ENCODE results near the gene CPA3. TPM values are rescaled to one million over a fixed set of nuclear protein-coding genes. Genes with fewer than 3 reads are reported as not detected.

CPA3 gene
- total RNA-seq, 4 donors from 2014 or later = 1.9 to 19.8 (median 4.1) TPM

GRCh38 chr3:148916132-148916531, 51.0 kb downstream of the CPA3 start:
- intact Hi-C loops (cut with DNase I; ENCODE audit: low total_unique reads) = no loop called here
- TF ChIP-seq POLR2A (IDR thresholded peaks at IDR 0.05) = no peak
- DNase-seq (ENCODE audit: low spot score in 2 of 2) = no peak
- no peak overlapping the region for H3K4me3 ChIP-seq (ENCODE audit: low read depth, poor library complexity, severe bottlenecking)
- WGBS, 2 donors = 93 to 95% methylated on average over 2 of the region's 2 CpGs

GRCh38 chr3:148922467-148922866, 57.4 kb downstream of the CPA3 start:
- whole genome bisulfite sequencing, 2 donors = 78 to 90% methylated on average over 1 of the region's 1 CpG
- TF ChIP-seq CTCF (IDR thresholded peaks at IDR 0.05) (no peak), POLR2A (IDR thresholded peaks at IDR 0.05) (no peak)
- DNase-seq (ENCODE audit: low spot score in 2 of 2) = no peak

GRCh38 chr3:148923592-148923991, 58.5 kb downstream of the CPA3 start:
- no peak overlapping the region for H3K4me3 ChIP-seq (ENCODE audit: low read depth, poor library complexity, severe bottlenecking)
- TF ChIP-seq CTCF (IDR thresholded peaks at IDR 0.05) (no peak), POLR2A (IDR thresholded peaks at IDR 0.05) (no peak)
- no peak for DNase-seq (ENCODE audit: low spot score in 2 of 2)
- intact Hi-C loops (cut with DNase I; ENCODE audit: low total_unique reads) = no loop called here

More at GRCh38 chr3:148922467-148922866, 57.4 kb downstream of the CPA3 start:
- no peak overlapping the region for H3K4me3 ChIP-seq (ENCODE audit: low read depth, poor library complexity, severe bottlenecking)
- intact Hi-C loops (cut with DNase I; ENCODE audit: low total_unique reads) = no loop called here

- intact Hi-C loops (cut with DNase I; ENCODE audit: low total_unique reads) = no loop called here
- TF ChIP-seq POLR2A (IDR thresholded peaks at IDR 0.05) (no peak), CTCF (IDR thresholded peaks at IDR 0.05) (no peak)
- DNase-seq (ENCODE audit: low spot score in 2 of 2) = no peak
- no peak overlapping the region for H3K4me3 ChIP-seq (ENCODE audit: low read depth, poor library complexity, severe bottlenecking)
- WGBS, 2 donors = 43 to 50% methylated on average over 3 of the region's 3 CpGs
Measured at GRCh38 chr3:148924562-148924961, 59.5 kb downstream of the CPA3 start.

- intact Hi-C loops (cut with DNase I; ENCODE audit: low total_unique reads) = no loop called here
- 85 to 86% methylated on average over 5 of the region's 5 CpGs for WGBS, 2 donors
- no peak overlapping the region for H3K4me3 ChIP-seq (ENCODE audit: low read depth, poor library complexity, severe bottlenecking)
- DNase-seq (ENCODE audit: low spot score in 2 of 2) = no peak
- TF ChIP-seq CTCF (IDR thresholded peaks at IDR 0.05) (no peak), POLR2A (IDR thresholded peaks at IDR 0.05) (no peak)
Measured at GRCh38 chr3:148925845-148926244, 60.7 kb downstream of the CPA3 start.

- intact Hi-C loops (cut with DNase I; ENCODE audit: low total_unique reads) = no loop called here
- no peak overlapping the region for H3K4me3 ChIP-seq (ENCODE audit: low read depth, poor library complexity, severe bottlenecking)
- WGBS, 2 donors = 65 to 68% methylated on average over 3 of the region's 3 CpGs
- DNase-seq (ENCODE audit: low spot score in 2 of 2) = no peak
- TF ChIP-seq CTCF (IDR thresholded peaks at IDR 0.05) (no peak), POLR2A (IDR thresholded peaks at IDR 0.05) (no peak)
Measured at GRCh38 chr3:148930752-148931151, 65.7 kb downstream of the CPA3 start.
